GM18907 (cell line): ENCODE data around the gene MDH1B.
A peak's percentile ranks its signal among the peaks of the same experiment; 100 is the strongest.
"Not testable (repeated sequence)": the region's sequence is repeated elsewhere in the genome, so short reads cannot be mapped to it uniquely, and the experiment has no call there.

Source experiments
- ATAC-seq: cut with Tn5 transposase; IDR thresholded peaks from one replicate; pipeline ENCODE4 v1.9.1; 2021; ENCODE audit warnings: mild to moderate bottlenecking, moderate library complexity; ENCODE audit not compliant: unreplicated experiment

Gene MDH1B

GRCh38 chr2:206774871-206775270, 9.7 kb upstream of the MDH1B start:
- no peak for ATAC-seq

- ATAC-seq = no peak
These were observed 1.2 kb upstream of the MDH1B start for GRCh38 chr2:206766057-206766930.

GRCh38 chr2:206764673-206765241, 371 bp downstream of the MDH1B start:
- ATAC-seq = peak; percentile 13

- no peak for ATAC-seq
These were observed 8.3 kb downstream of the MDH1B start for GRCh38 chr2:206756816-206757215.

- no peak for ATAC-seq
These were observed 24.3 kb downstream of the MDH1B start for GRCh38 chr2:206740800-206741199.

GRCh38 chr2:206739271-206739670, 25.9 kb downstream of the MDH1B start:
- no peak for ATAC-seq

- no peak for ATAC-seq
These were observed 28.2 kb downstream of the MDH1B start for GRCh38 chr2:206736935-206737334.

GRCh38 chr2:206733341-206733740, 31.8 kb downstream of the MDH1B start:
- ATAC-seq = no peak

- no peak for ATAC-seq
These were observed 36.6 kb downstream of the MDH1B start for GRCh38 chr2:206728277-206729199.

GRCh38 chr2:206727287-206727686, 37.8 kb downstream of the MDH1B start:
- no peak for ATAC-seq

- ATAC-seq = no peak
These were observed 41.8 kb downstream of the MDH1B start for GRCh38 chr2:206723288-206723687.

GRCh38 chr2:206721256-206721920, 43.7 kb downstream of the MDH1B start:
- peak; percentile 86 for ATAC-seq

- ATAC-seq = no peak
These were observed 46.8 kb downstream of the MDH1B start, which contains the start of gene DYTN for GRCh38 chr2:206718296-206718695. Gene DYTN (minus strand): TSS chr2:206718396. CDS start chr2:206718279, 117 bp downstream.

GRCh38 chr2:206716623-206717022, 48.5 kb downstream of the MDH1B start:
- ATAC-seq = no peak

GRCh38 chr2:206715183-206715582, 49.9 kb downstream of the MDH1B start:
- not testable (repeated sequence) for ATAC-seq

- peak; percentile 70 for ATAC-seq
These were observed 51.4 kb downstream of the MDH1B start for GRCh38 chr2:206713746-206714145.

GRCh38 chr2:206708286-206708685, 56.8 kb downstream of the MDH1B start:
- no peak for ATAC-seq

GRCh38 chr2:206707164-206707701, 57.9 kb downstream of the MDH1B start:
- ATAC-seq = no peak

GRCh38 chr2:206701952-206702605, 63.0 kb downstream of the MDH1B start:
- ATAC-seq = no peak

- ATAC-seq = no peak
These were observed 65.0 kb downstream of the MDH1B start for GRCh38 chr2:206700156-206700555.
